MM.1S (cell line): ENCODE measurements around the gene SLC2A11.

Source experiments
- DNase-seq: peaks from one replicate; pipeline ENCODE4 v3.0.0-alpha.2; 2015
- H2AFZ ChIP-seq: fragments of 300-600 bp; sonication (generic); 2 replicates; pipeline ENCODE4 v1.6.0; 2016; ENCODE audit warnings: antibody characterized with exemption, low read length
- H3F3A ChIP-seq: fragments of 300-600 bp; sonication (generic); 2 replicates; pipeline ENCODE4 v1.6.1; 2016; ENCODE audit warnings: mild to moderate bottlenecking, antibody characterized with exemption, low read length, moderate library complexity, mixed read lengths; ENCODE audit not compliant: insufficient read depth
- H3K27ac ChIP-seq: fragments of 300-600 bp; sonication (generic); 2 replicates; pipeline ENCODE4 v1.5.1; 2016; ENCODE audit warnings: mild to moderate bottlenecking, low read length
- H3K27me3 ChIP-seq: fragments of 300-600 bp; sonication (generic); replicated peaks from 2 replicates; pipeline ENCODE4 v1.6.0; 2016; ENCODE audit warnings: low read length; ENCODE audit not compliant: insufficient read depth
- H3K36me3 ChIP-seq: fragments of 300-600 bp; sonication (generic); replicated peaks from 2 replicates; pipeline ENCODE4 v1.6.1; 2016; ENCODE audit warnings: mild to moderate bottlenecking, low read length, mixed read lengths; ENCODE audit not compliant: insufficient read depth
- H3K4me1 ChIP-seq: fragments of 300-600 bp; sonication (generic); 2 replicates; pipeline ENCODE4 v1.6.1; 2016; ENCODE audit warnings: low read length, mixed read lengths
- H3K4me2 ChIP-seq: fragments of 300-600 bp; sonication (generic); 2 replicates; pipeline ENCODE4 v1.6.0; 2016; ENCODE audit warnings: low read depth, low read length
- H3K4me3 ChIP-seq: fragments of 300-600 bp; sonication (generic); 2 replicates; pipeline ENCODE4 v1.5.1; 2016; ENCODE audit warnings: low read length, mixed read lengths
- H3K79me2 ChIP-seq: fragments of 300-600 bp; sonication (generic); 2 replicates; pipeline ENCODE4 v1.6.1; 2016; ENCODE audit warnings: mixed run types, low read length, mixed read lengths
- H3K9ac ChIP-seq: fragments of 300-600 bp; sonication (generic); 2 replicates; pipeline ENCODE4 v1.6.1; 2016; ENCODE audit warnings: low read length, mixed read lengths
- H3K9me2 ChIP-seq: fragments of 300-600 bp; sonication (generic); replicated peaks from 2 replicates; pipeline ENCODE4 v1.6.1; 2016; ENCODE audit warnings: mild to moderate bottlenecking, low read length, mixed read lengths; ENCODE audit not compliant: insufficient read depth
- H3K9me3 ChIP-seq: fragments of 300-600 bp; sonication (generic); replicated peaks from 2 replicates; pipeline ENCODE4 v1.6.1; 2016; ENCODE audit warnings: mild to moderate bottlenecking, low read length, mixed read lengths; ENCODE audit not compliant: insufficient read depth
- H4K20me1 ChIP-seq: fragments of 300-600 bp; sonication (generic); 2 replicates; pipeline ENCODE4 v1.6.1; 2016; ENCODE audit warnings: mild to moderate bottlenecking, low read length, moderate library complexity, mixed read lengths; ENCODE audit not compliant: insufficient read depth
- CTCF ChIP-seq: fragments of 300-600 bp; sonication (generic); IDR thresholded peaks from 2 replicates; pipeline ENCODE4 v1.5.1; 2016; ENCODE audit warnings: antibody characterized with exemption, low read length, mixed read lengths
- EZH2 ChIP-seq: fragments of 300-600 bp; sonication (generic); optimal IDR thresholded peaks from 2 replicates; pipeline ENCODE3; 2017; ENCODE audit warnings: low read depth, mild to moderate bottlenecking, antibody characterized with exemption, low read length, mixed read lengths
- EZH2phosphoT487 ChIP-seq: fragments of 300-600 bp; sonication (generic); IDR thresholded peaks from 2 replicates; pipeline ENCODE4 v1.6.1; 2018; ENCODE audit warnings: antibody characterized with exemption, low read length

The SLC2A11 gene

GRCh38 chr22:23820748-23821211 is 36.9 kb upstream of the SLC2A11 start:
- Histone ChIP-seq H3K4me1 (peaks cover 4% of the 10 kb centered on the region; the same call in 1 of the 2 replicates), H3K27ac (no peak overlapping the region), H3F3A (no peaks in the 10 kb centered on the region), H3K36me3 (peaks cover 8% of the 10 kb centered on the region), H3K9me3 (no peaks in the 10 kb centered on the region), H3K4me3 (no peak overlapping the region), H3K9me2 (no peaks in the 10 kb centered on the region), H3K27me3 (no peaks in the 10 kb centered on the region), H3K4me2 (no peak overlapping the region), H2AFZ (no peak overlapping the region), H4K20me1 (no peaks in the 10 kb centered on the region), H3K9ac (no peak overlapping the region), H3K79me2 (no peaks in the 10 kb centered on the region)
- no peak for DNase-seq
- TF ChIP-seq EZH2phosphoT487: no peak
- TF ChIP-seq EZH2: no peak
- TF ChIP-seq CTCF: no peak

DNA sequence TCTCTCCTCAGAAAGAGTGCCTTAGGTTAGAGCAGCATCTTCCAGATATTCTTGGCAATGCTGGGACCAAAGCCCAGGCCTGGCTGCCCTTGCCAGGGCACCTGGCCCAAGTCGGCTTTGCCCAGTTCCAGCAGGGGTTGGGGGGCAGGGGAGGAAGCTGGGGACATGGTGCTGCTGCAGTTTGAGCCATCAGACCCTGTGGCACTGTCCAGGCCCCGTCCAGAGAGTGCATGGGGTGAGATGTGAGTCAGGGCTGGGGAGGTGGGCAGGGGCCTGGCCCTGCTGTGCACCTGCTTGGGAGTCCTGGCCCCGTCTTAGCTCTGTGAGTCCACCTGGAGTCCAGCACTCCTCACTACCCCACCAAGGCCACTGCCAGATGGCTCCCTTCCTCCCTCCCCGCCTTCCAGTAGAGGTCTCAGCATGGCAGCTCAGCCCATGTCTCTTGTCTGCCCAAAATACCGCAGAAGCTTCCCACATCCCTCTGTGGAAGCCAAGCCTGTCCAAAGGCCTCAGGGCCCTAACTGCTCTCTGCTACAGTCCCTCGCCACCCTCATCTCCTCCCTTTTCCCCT is 35.5 kb upstream of the SLC2A11 start:
- Histone ChIP-seq H3K27me3 (no peaks in the 10 kb centered on the region), H2AFZ (no peak overlapping the region), H3K4me3 (no peak overlapping the region), H3F3A (no peaks in the 10 kb centered on the region), H3K9ac (no peak overlapping the region), H3K79me2 (no peaks in the 10 kb centered on the region), H3K4me2 (no peak overlapping the region), H3K9me2 (no peaks in the 10 kb centered on the region), H4K20me1 (no peaks in the 10 kb centered on the region), H3K36me3 (peaks cover 3% of the 10 kb centered on the region; the same call in 1 of the 2 replicates), H3K27ac (no peak overlapping the region), H3K4me1 (peaks cover 6% of the 10 kb centered on the region; the same call in 1 of the 2 replicates), H3K9me3 (no peaks in the 10 kb centered on the region)
- no peak for TF ChIP-seq EZH2phosphoT487
- TF ChIP-seq EZH2: no peak
- TF ChIP-seq CTCF: no peak
- DNase-seq: no peak

DNA sequence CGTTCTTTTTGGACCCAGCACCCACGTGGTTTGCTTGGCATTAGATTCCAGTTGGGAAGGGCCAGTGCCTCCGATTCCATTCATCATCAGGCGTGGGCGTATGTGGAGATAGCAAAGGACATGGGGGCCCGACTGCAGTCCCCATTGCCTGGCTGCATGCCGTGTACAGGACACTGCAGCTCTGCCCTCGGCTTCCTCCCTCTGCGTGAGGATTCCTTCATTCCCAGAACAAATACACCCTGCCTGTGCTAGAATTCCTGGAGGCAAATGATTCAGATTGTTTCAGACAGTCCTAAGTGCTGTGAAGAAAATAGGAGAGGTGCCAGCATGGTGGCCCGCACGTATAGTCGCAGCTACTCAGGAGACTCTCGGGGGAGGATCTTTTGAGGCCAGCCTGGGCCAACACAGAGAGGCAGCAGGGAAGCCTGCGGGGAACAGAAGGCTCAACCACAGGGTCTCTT is 34.3 kb upstream of the SLC2A11 start:
- Histone ChIP-seq H4K20me1 (no peaks in the 10 kb centered on the region), H3K4me1 (peaks cover 6% of the 10 kb centered on the region; the same call in 1 of the 2 replicates), H3K4me3 (no peak overlapping the region), H3F3A (no peaks in the 10 kb centered on the region), H3K9me3 (no peaks in the 10 kb centered on the region), H2AFZ (no peak overlapping the region), H3K79me2 (no peaks in the 10 kb centered on the region), H3K36me3 (peaks cover 3% of the 10 kb centered on the region; the same call in 1 of the 2 replicates), H3K9me2 (no peaks in the 10 kb centered on the region), H3K9ac (no peak overlapping the region), H3K27me3 (no peaks in the 10 kb centered on the region), H3K27ac (no peak overlapping the region), H3K4me2 (no peak overlapping the region)
- no peak for DNase-seq
- no peak for TF ChIP-seq EZH2phosphoT487
- no peak for TF ChIP-seq CTCF
- TF ChIP-seq EZH2: no peak
